ENCODE measurements around the gene CCNB2.
A peak's percentile ranks its signal among the peaks of the same experiment; 100 is the strongest.
"Not testable (repeated sequence)": the region's sequence is repeated elsewhere in the genome, so short reads cannot be mapped to it uniquely, and the experiment has no call there.

CCNB2 gene

GRCh38 chr15:59104912-59105732 lies at the start of gene CCNB2:
Gene CCNB2, plus strand, starts transcription at chr15:59105146. Its CDS starts 123 bp downstream, at chr15:59105269.
- FAIRE-seq, result peak; percentile 97
- peak; percentile 91 for DNase-seq (ENCODE audit: insufficient read length, low spot score)

- DNase-seq (ENCODE audit: insufficient read length, low spot score) (no peak), FAIRE-seq (no peak)
These were observed 45.8 kb upstream of the CCNB2 start for GRCh38 chr15:59059076-59059597.

- DNase-seq (ENCODE audit: insufficient read length, low spot score), result no peak
- no peak for FAIRE-seq
These were observed 44.6 kb upstream of the CCNB2 start for GRCh38 chr15:59060348-59060747.

- DNase-seq (ENCODE audit: insufficient read length, low spot score) (no peak), FAIRE-seq (no peak)
These were observed 41.9 kb upstream of the CCNB2 start for GRCh38 chr15:59063042-59063441.

- DNase-seq (ENCODE audit: insufficient read length, low spot score), result no peak
- no peak for FAIRE-seq
These were observed 35.5 kb upstream of the CCNB2 start for GRCh38 chr15:59069430-59069829.

- DNase-seq (ENCODE audit: insufficient read length, low spot score), result no peak
- FAIRE-seq, result peak; percentile 92
These were observed 30.3 kb upstream of the CCNB2 start for GRCh38 chr15:59074607-59075006.

- DNase-seq (ENCODE audit: insufficient read length, low spot score) (no peak), FAIRE-seq (peak; percentile 14)
These were observed 17.2 kb upstream of the CCNB2 start for GRCh38 chr15:59087731-59088130.

- no peak for DNase-seq (ENCODE audit: insufficient read length, low spot score)
- no peak for FAIRE-seq
These were observed 10.9 kb upstream of the CCNB2 start for GRCh38 chr15:59094077-59094476.

- DNase-seq (ENCODE audit: insufficient read length, low spot score), result no peak
- FAIRE-seq, result no peak
These were observed 8.5 kb upstream of the CCNB2 start for GRCh38 chr15:59096429-59096828.

- FAIRE-seq, result no peak
- DNase-seq (ENCODE audit: insufficient read length, low spot score), result no peak
These were observed 5.7 kb upstream of the CCNB2 start for GRCh38 chr15:59099162-59099685.

- DNase-seq (ENCODE audit: insufficient read length, low spot score) (no peak), FAIRE-seq (no peak)
These were observed 389 bp upstream of the CCNB2 start for GRCh38 chr15:59104602-59104911.

GRCh38 chr15:59105854-59106253 lies 908 bp downstream of the CCNB2 start:
- no peak for DNase-seq (ENCODE audit: insufficient read length, low spot score)
- FAIRE-seq, result peak; percentile 4

GRCh38 chr15:59111251-59111650 lies 6.3 kb downstream of the CCNB2 start:
- DNase-seq (ENCODE audit: insufficient read length, low spot score) (no peak), FAIRE-seq (no peak)

- DNase-seq (ENCODE audit: insufficient read length, low spot score) (no peak), FAIRE-seq (no peak)
These were observed 10.1 kb downstream of the CCNB2 start for GRCh38 chr15:59115047-59115446.

- FAIRE-seq, result no peak
These were observed 11.2 kb downstream of the CCNB2 start for GRCh38 chr15:59116141-59116540.

GRCh38 chr15:59116771-59117170 lies 11.8 kb downstream of the CCNB2 start:
- DNase-seq (ENCODE audit: insufficient read length, low spot score) (no peak), FAIRE-seq (no peak)

More at GRCh38 chr15:59116141-59116540, 11.2 kb downstream of the CCNB2 start:
- DNase-seq (ENCODE audit: insufficient read length, low spot score), result no peak

- FAIRE-seq (no peak), DNase-seq (ENCODE audit: insufficient read length, low spot score) (no peak)
These were observed 14.7 kb downstream of the CCNB2 start for GRCh38 chr15:59119625-59120024.

- DNase-seq (ENCODE audit: insufficient read length, low spot score), result no peak
- FAIRE-seq, result no peak
These were observed 16.0 kb downstream of the CCNB2 start for GRCh38 chr15:59120937-59121336.

GRCh38 chr15:59124261-59124660 lies 19.3 kb downstream of the CCNB2 start:
- DNase-seq (ENCODE audit: insufficient read length, low spot score), result no peak
- no peak for FAIRE-seq

- DNase-seq (ENCODE audit: insufficient read length, low spot score); FAIRE-seq: not testable (repeated sequence)
These were observed 20.7 kb downstream of the CCNB2 start for GRCh38 chr15:59125683-59126082.

- DNase-seq (ENCODE audit: insufficient read length, low spot score); FAIRE-seq: not testable (repeated sequence)
These were observed 22.3 kb downstream of the CCNB2 start for GRCh38 chr15:59127255-59127654.

- no peak for FAIRE-seq
- no peak for DNase-seq (ENCODE audit: insufficient read length, low spot score)
These were observed 26.5 kb downstream of the CCNB2 start for GRCh38 chr15:59131456-59131855.

Measured in GM19239 (cell line).